GM23338 (cell line): Measurements from ENCODE around the gene TMEM123. TPM values are rescaled to one million over a fixed set of nuclear protein-coding genes. Genes with fewer than 3 reads are reported as not detected.
A peak's percentile ranks its signal among the peaks of the same experiment; 100 is the strongest.

Experiments
- ATAC-seq: fragments of 200-7000 bp; cut with Tn5 transposase; 3 replicates; pipeline ENCODE4 v1.9.1; 2020
- DNase-seq: peaks from one replicate; pipeline ENCODE4 v3.0.0-alpha.2; 2015; ENCODE audit warnings: low spot score
- H2AFZ ChIP-seq: fragments of 200-600 bp; sonication (generic); 2 replicates; pipeline ENCODE4 v1.8.0; 2016; ENCODE audit warnings: antibody characterized with exemption, mild to moderate bottlenecking, moderate library complexity
- H3F3A ChIP-seq: fragments of 200-600 bp; sonication (generic); replicated peaks from 2 replicates; pipeline ENCODE4 v1.8.0; 2017; ENCODE audit warnings: antibody characterized with exemption, mixed run types, low read depth
- H3K27ac ChIP-seq: fragments of 200-600 bp; sonication (generic); 2 replicates; pipeline ENCODE4 v1.6.1; 2016; ENCODE audit warnings: low read depth
- H3K27me3 ChIP-seq: fragments of 200-600 bp; sonication (generic); 2 replicates; pipeline ENCODE4 v1.8.0; 2016; ENCODE audit warnings: mild to moderate bottlenecking, mixed run types, moderate library complexity; ENCODE audit not compliant: insufficient read depth
- H3K36me3 ChIP-seq: fragments of 200-600 bp; sonication (generic); 2 replicates; pipeline ENCODE4 v1.8.0; 2016; ENCODE audit warnings: mild to moderate bottlenecking; ENCODE audit not compliant: insufficient read depth
- H3K4me1 ChIP-seq: fragments of 200-600 bp; sonication (generic); 2 replicates; pipeline ENCODE4 v1.8.0; 2016; ENCODE audit warnings: mild to moderate bottlenecking, moderate library complexity; ENCODE audit not compliant: insufficient read depth
- H3K4me2 ChIP-seq: fragments of 200-600 bp; sonication (generic); 2 replicates; pipeline ENCODE4 v1.7.1; 2017; ENCODE audit warnings: mixed run types
- H3K4me3 ChIP-seq: fragments of 200-600 bp; sonication (generic); 2 replicates; pipeline ENCODE4 v1.6.1; 2016; ENCODE audit warnings: mixed run types
- H3K79me2 ChIP-seq: fragments of 200-600 bp; sonication (generic); replicated peaks from 2 replicates; pipeline ENCODE4 v1.8.0; 2017; ENCODE audit warnings: mild to moderate bottlenecking; ENCODE audit not compliant: insufficient read depth
- H3K9me2 ChIP-seq: fragments of 200-600 bp; sonication (generic); 2 replicates; pipeline ENCODE4 v1.8.0; 2017; ENCODE audit not compliant: insufficient read depth
- H4K20me1 ChIP-seq: fragments of 200-600 bp; sonication (generic); replicated peaks from 2 replicates; pipeline ENCODE4 v1.8.0; 2017; ENCODE audit warnings: mild to moderate bottlenecking; ENCODE audit not compliant: insufficient read depth
- H3K27ac Mint-ChIP-seq: 2 replicates; pipeline ENCODE4 v1.8.0; 2020; ENCODE audit warnings: inconsistent platforms, mild to moderate bottlenecking, moderate library complexity, mixed read lengths
- H3K27me3 Mint-ChIP-seq: 3 replicates; pipeline ENCODE4 v1.8.0; 2022; ENCODE audit warnings: low read depth, mild to moderate bottlenecking, moderate library complexity, mixed read lengths, inconsistent platforms; ENCODE audit not compliant: insufficient read depth, poor library complexity
- H3K36me3 Mint-ChIP-seq: 3 replicates; pipeline ENCODE4 v1.8.0; 2021; ENCODE audit warnings: low read depth, mild to moderate bottlenecking, inconsistent platforms, moderate library complexity, mixed read lengths
- H3K4me1 Mint-ChIP-seq: 3 replicates; pipeline ENCODE4 v1.8.0; 2020; ENCODE audit warnings: mild to moderate bottlenecking, inconsistent platforms, mixed read lengths
- H3K4me3 Mint-ChIP-seq: 3 replicates; pipeline ENCODE4 v1.8.0; 2021; ENCODE audit warnings: moderate library complexity, mild to moderate bottlenecking, inconsistent platforms, mixed read lengths
- H3K9me3 Mint-ChIP-seq: 3 replicates; pipeline ENCODE4 v1.8.0; 2020; ENCODE audit warnings: moderate library complexity, mild to moderate bottlenecking, inconsistent platforms, mixed read lengths
- CREB1 ChIP-seq: fragments of 250-450 bp; sonication (Bioruptor Pico); IDR thresholded peaks from 2 replicates; pipeline ENCODE4 v1.5.0; 2020; ENCODE audit warnings: low read depth, mild to moderate bottlenecking, moderate library complexity
- EZH2 ChIP-seq: fragments of 200-600 bp; sonication (generic); IDR thresholded peaks from one replicate; pipeline ENCODE4 v1.8.0; 2017; ENCODE audit warnings: antibody characterized with exemption, mild to moderate bottlenecking, low read depth; ENCODE audit not compliant: unreplicated experiment
- EZH2phosphoT487 ChIP-seq: fragments of 200-600 bp; sonication (generic); IDR thresholded peaks from one replicate; pipeline ENCODE4 v1.8.1; 2018; ENCODE audit warnings: antibody characterized with exemption; ENCODE audit not compliant: unreplicated experiment
- JUNB ChIP-seq: IDR thresholded peaks from one replicate; pipeline ENCODE4 v1.6.1; 2016; ENCODE audit warnings: antibody characterized with exemption; ENCODE audit not compliant: unreplicated experiment
- NANOG ChIP-seq: IDR thresholded peaks from 2 replicates; pipeline ENCODE4 v1.6.1; 2016; ENCODE audit warnings: antibody characterized with exemption, borderline replicate concordance
- POLR2AphosphoS5 ChIP-seq: IDR thresholded peaks from 2 replicates; pipeline ENCODE4 v1.6.1; 2016; ENCODE audit warnings: antibody characterized with exemption, low read depth
- STAT1 ChIP-seq: IDR thresholded peaks from one replicate; pipeline ENCODE4 v1.6.1; 2016; ENCODE audit warnings: antibody characterized with exemption; ENCODE audit not compliant: unreplicated experiment
- ZNF114 ChIP-seq: fragments of 250-450 bp; sonication (Bioruptor Pico); IDR thresholded peaks from 2 replicates; pipeline ENCODE4 v1.5.0; 2020; ENCODE audit warnings: mild to moderate bottlenecking, moderate library complexity
- ZNF331 ChIP-seq: fragments of 250-450 bp; sonication (Bioruptor Pico); IDR thresholded peaks from 2 replicates; pipeline ENCODE4 v1.5.0; 2020; ENCODE audit warnings: low read depth, mild to moderate bottlenecking, moderate library complexity
- polyA plus RNA-seq: library from polyadenylated mRNA; unstranded; fragments of >200 nt; fragmentation: Nextera tagmentation; extraction: Ambion mirVana; gene quantifications from 2 replicates; pipeline ENCODE4 v1.2.1, GENCODE V29; 2016
- total RNA-seq: library from RNA; depleted of rRNA; stranded (reverse); fragments of >200 nt; shearing (Covaris generic); gene quantifications from 2 replicates; pipeline ENCODE4 v1.2.3, GENCODE V29; 2014
- TF ChIP-seq, protein P1 (sequence below): IDR thresholded peaks from 2 replicates; pipeline ENCODE4 v1.6.1; 2016; ENCODE audit warnings: antibody characterized with exemption
- TF ChIP-seq, protein P2 (sequence below): IDR thresholded peaks from one replicate; pipeline ENCODE4 v1.6.1; 2018; ENCODE audit warnings: antibody characterized with exemption; ENCODE audit not compliant: unreplicated experiment
- TF ChIP-seq, protein P3 (sequence below): fragments of 250-450 bp; sonication (Bioruptor Pico); IDR thresholded peaks from 2 replicates; pipeline ENCODE4 v1.5.0; 2020; ENCODE audit warnings: mild to moderate bottlenecking, moderate library complexity
- TF ChIP-seq, protein P4 (sequence below), 2 experiments: fragments of 200-600 bp in 1 of 2; sonication (generic) in 1 of 2; conservative IDR thresholded peaks; 2 replicates each; pipeline versions ENCODE4 v1.5.1 to v1.6.1; 2016 to 2017; ENCODE audit warnings: antibody characterized with exemption in 2 of 2, low read depth in 2 of 2, mild to moderate bottlenecking in 2 of 2, moderate library complexity in 1 of 2

The TMEM123 gene
- total and polyA plus RNA-seq, 2 experiments from 2014 or later = 44.1 to 61.0 TPM

DNA sequence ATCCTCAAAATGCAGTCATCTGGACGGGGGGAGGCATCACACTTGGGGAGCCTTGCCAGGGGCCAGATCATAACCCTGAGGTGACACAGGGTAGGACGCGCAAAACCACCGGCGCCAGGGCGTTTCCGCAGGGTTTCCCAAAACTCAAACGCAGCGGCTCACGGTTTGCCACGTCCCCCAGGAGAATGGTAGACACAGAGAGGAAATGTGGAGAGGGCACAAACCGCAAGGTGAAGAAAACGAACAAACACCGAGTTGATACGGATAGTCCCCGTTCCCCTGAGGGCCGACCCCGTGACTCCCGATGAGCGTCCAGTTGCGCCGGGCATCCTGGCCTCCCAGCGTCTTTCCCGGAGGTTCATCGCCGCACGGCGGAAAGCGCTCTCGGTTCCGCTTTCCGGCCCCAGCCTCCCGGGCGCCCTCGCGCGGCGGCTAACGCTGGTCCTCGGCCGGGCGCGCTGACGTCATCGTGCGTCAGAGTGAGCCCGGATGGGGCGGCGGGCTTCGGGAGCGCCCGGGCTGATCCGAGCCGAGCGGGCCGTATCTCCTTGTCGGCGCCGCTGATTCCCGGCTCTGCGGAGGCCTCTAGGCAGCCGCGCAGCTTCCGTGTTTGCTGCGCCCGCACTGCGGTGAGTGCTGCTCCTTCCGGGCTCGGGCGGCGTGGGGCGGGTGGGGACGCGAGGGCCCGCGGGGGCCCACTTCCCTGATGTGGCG lies 105.7 kb downstream of the TMEM123 start, which contains the start of gene BIRC2:
TSS of gene BIRC2 (plus strand) at position 467 of the 714 bp plus-strand sequence. CDS start 2,641 bp downstream, outside the sequence.
- peaks cover 11% of the 10 kb centered on the region for H3K4me1 ChIP-seq
- Mint-ChIP-seq H3K27ac (peak within 1 kb of the TSS; percentile 95), H3K4me1 (peaks cover 13% of the 10 kb centered on the region), H3K4me3 (peak within 1 kb of the TSS; percentile 98), H3K36me3 (peaks cover 7% of the 10 kb centered on the region; the same call in 1 of the 3 replicates), H3K27me3 (peaks cover 2% of the 10 kb centered on the region), H3K9me3 (no peaks in the 10 kb centered on the region)
- H3K36me3 ChIP-seq = no peaks in the 10 kb centered on the region
- H3K4me2 ChIP-seq = peak within 1 kb of the TSS; percentile 99
- H4K20me1 ChIP-seq = peaks cover 3% of the 10 kb centered on the region; the same call in 1 of the 2 replicates
- peak; percentile 96 for DNase-seq
- H3F3A ChIP-seq = no peaks in the 10 kb centered on the region
- peak within 1 kb of the TSS; percentile 88 for H3K27ac ChIP-seq
- H3K79me2 ChIP-seq = peaks cover 29% of the 10 kb centered on the region
- peak within 1 kb of the TSS; percentile 97 for H2AFZ ChIP-seq
- H3K4me3 ChIP-seq = peak within 1 kb of the TSS; percentile 93
- peak; percentile 97 for ATAC-seq
- no peaks in the 10 kb centered on the region for H3K27me3 ChIP-seq
- TF ChIP-seq STAT1 (no peak), EZH2phosphoT487 (no peak), NANOG (no peak), POLR2AphosphoS5 (peak; percentile 84), ZNF331 (CRISPR knock-in tag) (no peak), CREB1 (peak; percentile 98), EZH2 (no peak), JUNB (no peak), ZNF114 (CRISPR knock-in tag) (no peak)
- TF ChIP-seq, protein P1, sequence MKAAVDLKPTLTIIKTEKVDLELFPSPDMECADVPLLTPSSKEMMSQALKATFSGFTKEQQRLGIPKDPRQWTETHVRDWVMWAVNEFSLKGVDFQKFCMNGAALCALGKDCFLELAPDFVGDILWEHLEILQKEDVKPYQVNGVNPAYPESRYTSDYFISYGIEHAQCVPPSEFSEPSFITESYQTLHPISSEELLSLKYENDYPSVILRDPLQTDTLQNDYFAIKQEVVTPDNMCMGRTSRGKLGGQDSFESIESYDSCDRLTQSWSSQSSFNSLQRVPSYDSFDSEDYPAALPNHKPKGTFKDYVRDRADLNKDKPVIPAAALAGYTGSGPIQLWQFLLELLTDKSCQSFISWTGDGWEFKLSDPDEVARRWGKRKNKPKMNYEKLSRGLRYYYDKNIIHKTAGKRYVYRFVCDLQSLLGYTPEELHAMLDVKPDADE = no peak
- TF ChIP-seq, protein P2, sequence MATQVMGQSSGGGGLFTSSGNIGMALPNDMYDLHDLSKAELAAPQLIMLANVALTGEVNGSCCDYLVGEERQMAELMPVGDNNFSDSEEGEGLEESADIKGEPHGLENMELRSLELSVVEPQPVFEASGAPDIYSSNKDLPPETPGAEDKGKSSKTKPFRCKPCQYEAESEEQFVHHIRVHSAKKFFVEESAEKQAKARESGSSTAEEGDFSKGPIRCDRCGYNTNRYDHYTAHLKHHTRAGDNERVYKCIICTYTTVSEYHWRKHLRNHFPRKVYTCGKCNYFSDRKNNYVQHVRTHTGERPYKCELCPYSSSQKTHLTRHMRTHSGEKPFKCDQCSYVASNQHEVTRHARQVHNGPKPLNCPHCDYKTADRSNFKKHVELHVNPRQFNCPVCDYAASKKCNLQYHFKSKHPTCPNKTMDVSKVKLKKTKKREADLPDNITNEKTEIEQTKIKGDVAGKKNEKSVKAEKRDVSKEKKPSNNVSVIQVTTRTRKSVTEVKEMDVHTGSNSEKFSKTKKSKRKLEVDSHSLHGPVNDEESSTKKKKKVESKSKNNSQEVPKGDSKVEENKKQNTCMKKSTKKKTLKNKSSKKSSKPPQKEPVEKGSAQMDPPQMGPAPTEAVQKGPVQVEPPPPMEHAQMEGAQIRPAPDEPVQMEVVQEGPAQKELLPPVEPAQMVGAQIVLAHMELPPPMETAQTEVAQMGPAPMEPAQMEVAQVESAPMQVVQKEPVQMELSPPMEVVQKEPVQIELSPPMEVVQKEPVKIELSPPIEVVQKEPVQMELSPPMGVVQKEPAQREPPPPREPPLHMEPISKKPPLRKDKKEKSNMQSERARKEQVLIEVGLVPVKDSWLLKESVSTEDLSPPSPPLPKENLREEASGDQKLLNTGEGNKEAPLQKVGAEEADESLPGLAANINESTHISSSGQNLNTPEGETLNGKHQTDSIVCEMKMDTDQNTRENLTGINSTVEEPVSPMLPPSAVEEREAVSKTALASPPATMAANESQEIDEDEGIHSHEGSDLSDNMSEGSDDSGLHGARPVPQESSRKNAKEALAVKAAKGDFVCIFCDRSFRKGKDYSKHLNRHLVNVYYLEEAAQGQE = peak; percentile 3
- TF ChIP-seq, protein P3, sequence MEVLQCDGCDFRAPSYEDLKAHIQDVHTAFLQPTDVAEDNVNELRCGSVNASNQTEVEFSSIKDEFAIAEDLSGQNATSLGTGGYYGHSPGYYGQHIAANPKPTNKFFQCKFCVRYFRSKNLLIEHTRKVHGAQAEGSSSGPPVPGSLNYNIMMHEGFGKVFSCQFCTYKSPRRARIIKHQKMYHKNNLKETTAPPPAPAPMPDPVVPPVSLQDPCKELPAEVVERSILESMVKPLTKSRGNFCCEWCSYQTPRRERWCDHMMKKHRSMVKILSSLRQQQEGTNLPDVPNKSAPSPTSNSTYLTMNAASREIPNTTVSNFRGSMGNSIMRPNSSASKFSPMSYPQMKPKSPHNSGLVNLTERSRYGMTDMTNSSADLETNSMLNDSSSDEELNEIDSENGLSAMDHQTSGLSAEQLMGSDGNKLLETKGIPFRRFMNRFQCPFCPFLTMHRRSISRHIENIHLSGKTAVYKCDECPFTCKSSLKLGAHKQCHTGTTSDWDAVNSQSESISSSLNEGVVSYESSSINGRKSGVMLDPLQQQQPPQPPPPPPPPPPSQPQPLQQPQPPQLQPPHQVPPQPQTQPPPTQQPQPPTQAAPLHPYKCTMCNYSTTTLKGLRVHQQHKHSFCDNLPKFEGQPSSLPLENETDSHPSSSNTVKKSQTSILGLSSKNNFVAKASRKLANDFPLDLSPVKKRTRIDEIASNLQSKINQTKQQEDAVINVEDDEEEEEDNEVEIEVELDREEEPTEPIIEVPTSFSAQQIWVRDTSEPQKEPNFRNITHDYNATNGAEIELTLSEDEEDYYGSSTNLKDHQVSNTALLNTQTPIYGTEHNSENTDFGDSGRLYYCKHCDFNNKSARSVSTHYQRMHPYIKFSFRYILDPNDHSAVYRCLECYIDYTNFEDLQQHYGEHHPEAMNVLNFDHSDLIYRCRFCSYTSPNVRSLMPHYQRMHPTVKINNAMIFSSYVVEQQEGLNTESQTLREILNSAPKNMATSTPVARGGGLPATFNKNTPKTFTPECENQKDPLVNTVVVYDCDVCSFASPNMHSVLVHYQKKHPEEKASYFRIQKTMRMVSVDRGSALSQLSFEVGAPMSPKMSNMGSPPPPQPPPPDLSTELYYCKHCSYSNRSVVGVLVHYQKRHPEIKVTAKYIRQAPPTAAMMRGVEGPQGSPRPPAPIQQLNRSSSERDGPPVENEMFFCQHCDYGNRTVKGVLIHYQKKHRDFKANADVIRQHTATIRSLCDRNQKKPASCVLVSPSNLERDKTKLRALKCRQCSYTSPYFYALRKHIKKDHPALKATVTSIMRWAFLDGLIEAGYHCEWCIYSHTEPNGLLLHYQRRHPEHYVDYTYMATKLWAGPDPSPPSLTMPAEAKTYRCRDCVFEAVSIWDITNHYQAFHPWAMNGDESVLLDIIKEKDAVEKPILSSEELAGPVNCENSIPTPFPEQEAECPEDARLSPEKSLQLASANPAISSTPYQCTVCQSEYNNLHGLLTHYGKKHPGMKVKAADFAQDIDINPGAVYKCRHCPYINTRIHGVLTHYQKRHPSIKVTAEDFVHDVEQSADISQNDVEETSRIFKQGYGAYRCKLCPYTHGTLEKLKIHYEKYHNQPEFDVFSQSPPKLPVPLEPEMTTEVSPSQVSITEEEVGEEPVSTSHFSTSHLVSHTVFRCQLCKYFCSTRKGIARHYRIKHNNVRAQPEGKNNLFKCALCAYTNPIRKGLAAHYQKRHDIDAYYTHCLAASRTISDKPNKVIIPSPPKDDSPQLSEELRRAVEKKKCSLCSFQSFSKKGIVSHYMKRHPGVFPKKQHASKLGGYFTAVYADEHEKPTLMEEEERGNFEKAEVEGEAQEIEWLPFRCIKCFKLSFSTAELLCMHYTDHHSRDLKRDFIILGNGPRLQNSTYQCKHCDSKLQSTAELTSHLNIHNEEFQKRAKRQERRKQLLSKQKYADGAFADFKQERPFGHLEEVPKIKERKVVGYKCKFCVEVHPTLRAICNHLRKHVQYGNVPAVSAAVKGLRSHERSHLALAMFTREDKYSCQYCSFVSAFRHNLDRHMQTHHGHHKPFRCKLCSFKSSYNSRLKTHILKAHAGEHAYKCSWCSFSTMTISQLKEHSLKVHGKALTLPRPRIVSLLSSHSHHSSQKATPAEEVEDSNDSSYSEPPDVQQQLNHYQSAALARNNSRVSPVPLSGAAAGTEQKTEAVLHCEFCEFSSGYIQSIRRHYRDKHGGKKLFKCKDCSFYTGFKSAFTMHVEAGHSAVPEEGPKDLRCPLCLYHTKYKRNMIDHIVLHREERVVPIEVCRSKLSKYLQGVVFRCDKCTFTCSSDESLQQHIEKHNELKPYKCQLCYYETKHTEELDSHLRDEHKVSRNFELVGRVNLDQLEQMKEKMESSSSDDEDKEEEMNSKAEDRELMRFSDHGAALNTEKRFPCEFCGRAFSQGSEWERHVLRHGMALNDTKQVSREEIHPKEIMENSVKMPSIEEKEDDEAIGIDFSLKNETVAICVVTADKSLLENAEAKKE (CRISPR knock-in tag) = no peak
- TF ChIP-seq, protein P4, sequence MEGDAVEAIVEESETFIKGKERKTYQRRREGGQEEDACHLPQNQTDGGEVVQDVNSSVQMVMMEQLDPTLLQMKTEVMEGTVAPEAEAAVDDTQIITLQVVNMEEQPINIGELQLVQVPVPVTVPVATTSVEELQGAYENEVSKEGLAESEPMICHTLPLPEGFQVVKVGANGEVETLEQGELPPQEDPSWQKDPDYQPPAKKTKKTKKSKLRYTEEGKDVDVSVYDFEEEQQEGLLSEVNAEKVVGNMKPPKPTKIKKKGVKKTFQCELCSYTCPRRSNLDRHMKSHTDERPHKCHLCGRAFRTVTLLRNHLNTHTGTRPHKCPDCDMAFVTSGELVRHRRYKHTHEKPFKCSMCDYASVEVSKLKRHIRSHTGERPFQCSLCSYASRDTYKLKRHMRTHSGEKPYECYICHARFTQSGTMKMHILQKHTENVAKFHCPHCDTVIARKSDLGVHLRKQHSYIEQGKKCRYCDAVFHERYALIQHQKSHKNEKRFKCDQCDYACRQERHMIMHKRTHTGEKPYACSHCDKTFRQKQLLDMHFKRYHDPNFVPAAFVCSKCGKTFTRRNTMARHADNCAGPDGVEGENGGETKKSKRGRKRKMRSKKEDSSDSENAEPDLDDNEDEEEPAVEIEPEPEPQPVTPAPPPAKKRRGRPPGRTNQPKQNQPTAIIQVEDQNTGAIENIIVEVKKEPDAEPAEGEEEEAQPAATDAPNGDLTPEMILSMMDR (conservative IDR thresholded peaks at IDR 0.05; ENCODE audit: low read depth in 2 of 2) = peak; percentile 42 to 77; a peak in 3 of 4 replicates
- no peaks in the 10 kb centered on the region for H3K9me2 ChIP-seq
